Measurements from ENCODE around the gene TM9SF4. TPM values are rescaled to one million over a fixed set of nuclear protein-coding genes. Genes with fewer than 3 reads are reported as not detected.

TM9SF4 gene
- total RNA-seq, 1 experiment from 2014 or later, result 54.4 TPM

- ChIA-PET POLR2A (ENCODE audit: low non-redundant PET) (no interaction called here), CTCF (no interaction called here)
- H3K27me3 ChIP-seq (replicated peaks; ENCODE audit: insufficient read depth, low read depth, low read length, poor library complexity), result no peaks in the 10 kb centered on the region
- no peaks in the 10 kb centered on the region for H3K9me3 ChIP-seq (ENCODE audit: low read depth, low read length, poor library complexity, severe bottlenecking)
- no TSS peak for BruUV-seq (replicated peaks)
- intact Hi-C loops (cut with micrococcal nuclease; ENCODE audit: unreplicated experiment), result no loop called here
- DNase-seq (ENCODE audit: low spot score), result no peak
- no peak overlapping the region for H3K27ac ChIP-seq (ENCODE audit: low read depth, low read length, poor library complexity, severe bottlenecking)
- no peaks in the 10 kb centered on the region for H3K4me1 ChIP-seq (ENCODE audit: insufficient read depth, low read length, poor library complexity, severe bottlenecking)
- H3K4me3 ChIP-seq (ENCODE audit: low read depth, low read length, poor library complexity, severe bottlenecking), result no peak overlapping the region
- H3K36me3 ChIP-seq (ENCODE audit: insufficient read depth, low read length, poor library complexity, severe bottlenecking), result peaks cover 57% of the 10 kb centered on the region
- TF ChIP-seq EZH2 (IDR thresholded peaks at IDR 0.05; ENCODE audit: borderline replicate concordance, low read depth, low read length, poor library complexity, severe bottlenecking) (no peak), CTCF (conservative IDR thresholded peaks at IDR 0.05; ENCODE audit: low read depth, low read length) (no peak)
These were observed 50.8 kb downstream of the TM9SF4 start for GRCh38 chr20:32160341-32160740.

GRCh38 chr20:32162351-32162750, 52.8 kb downstream of the TM9SF4 start:
- BruUV-seq (replicated peaks), result no TSS peak
- no peak overlapping the region for H3K4me3 ChIP-seq (ENCODE audit: low read depth, low read length, poor library complexity, severe bottlenecking)
- intact Hi-C loops (cut with micrococcal nuclease; ENCODE audit: unreplicated experiment), result no loop called here
- TF ChIP-seq CTCF (conservative IDR thresholded peaks at IDR 0.05; ENCODE audit: low read depth, low read length), result no peak
- TF ChIP-seq EZH2 (IDR thresholded peaks at IDR 0.05; ENCODE audit: borderline replicate concordance, low read depth, low read length, poor library complexity, severe bottlenecking), result no peak
- H3K4me1 ChIP-seq (ENCODE audit: insufficient read depth, low read length, poor library complexity, severe bottlenecking), result no peaks in the 10 kb centered on the region
- POLR2A ChIA-PET (ENCODE audit: low non-redundant PET), result no interaction called here
- no peak overlapping the region for H3K27ac ChIP-seq (ENCODE audit: low read depth, low read length, poor library complexity, severe bottlenecking)
- no peaks in the 10 kb centered on the region for H3K9me3 ChIP-seq (ENCODE audit: low read depth, low read length, poor library complexity, severe bottlenecking)
- peaks cover 69% of the 10 kb centered on the region for H3K36me3 ChIP-seq (ENCODE audit: insufficient read depth, low read length, poor library complexity, severe bottlenecking)
- CTCF ChIA-PET, result no interaction called here
- DNase-seq (ENCODE audit: low spot score), result no peak
- no peaks in the 10 kb centered on the region for H3K27me3 ChIP-seq (replicated peaks; ENCODE audit: insufficient read depth, low read depth, low read length, poor library complexity)

GRCh38 chr20:32163951-32164350, 54.4 kb downstream of the TM9SF4 start:
- no TSS peak for BruUV-seq (replicated peaks)
- TF ChIP-seq EZH2 (IDR thresholded peaks at IDR 0.05; ENCODE audit: borderline replicate concordance, low read depth, low read length, poor library complexity, severe bottlenecking) (no peak), CTCF (conservative IDR thresholded peaks at IDR 0.05; ENCODE audit: low read depth, low read length) (no peak)
- ChIA-PET CTCF (no interaction called here), POLR2A (ENCODE audit: low non-redundant PET) (no interaction called here)
- Histone ChIP-seq H3K4me3 (ENCODE audit: low read depth, low read length, poor library complexity, severe bottlenecking) (no peak overlapping the region), H3K27ac (ENCODE audit: low read depth, low read length, poor library complexity, severe bottlenecking) (no peak overlapping the region), H3K27me3 (replicated peaks; ENCODE audit: insufficient read depth, low read depth, low read length, poor library complexity) (no peaks in the 10 kb centered on the region), H3K36me3 (ENCODE audit: insufficient read depth, low read length, poor library complexity, severe bottlenecking) (peaks cover 58% of the 10 kb centered on the region), H3K9me3 (ENCODE audit: low read depth, low read length, poor library complexity, severe bottlenecking) (no peaks in the 10 kb centered on the region), H3K4me1 (ENCODE audit: insufficient read depth, low read length, poor library complexity, severe bottlenecking) (peaks cover 9% of the 10 kb centered on the region)
- no peak for DNase-seq (ENCODE audit: low spot score)
- intact Hi-C loops (cut with micrococcal nuclease; ENCODE audit: unreplicated experiment), result no loop called here

Data from A673 (cell line).